DMS79 (cell line): ENCODE results near the gene STX16.

Source experiments
- DNase-seq: peaks from one replicate; lab custom pipeline; 2025; lab: John Stamatoyannopoulos, UW

Gene STX16

DNA sequence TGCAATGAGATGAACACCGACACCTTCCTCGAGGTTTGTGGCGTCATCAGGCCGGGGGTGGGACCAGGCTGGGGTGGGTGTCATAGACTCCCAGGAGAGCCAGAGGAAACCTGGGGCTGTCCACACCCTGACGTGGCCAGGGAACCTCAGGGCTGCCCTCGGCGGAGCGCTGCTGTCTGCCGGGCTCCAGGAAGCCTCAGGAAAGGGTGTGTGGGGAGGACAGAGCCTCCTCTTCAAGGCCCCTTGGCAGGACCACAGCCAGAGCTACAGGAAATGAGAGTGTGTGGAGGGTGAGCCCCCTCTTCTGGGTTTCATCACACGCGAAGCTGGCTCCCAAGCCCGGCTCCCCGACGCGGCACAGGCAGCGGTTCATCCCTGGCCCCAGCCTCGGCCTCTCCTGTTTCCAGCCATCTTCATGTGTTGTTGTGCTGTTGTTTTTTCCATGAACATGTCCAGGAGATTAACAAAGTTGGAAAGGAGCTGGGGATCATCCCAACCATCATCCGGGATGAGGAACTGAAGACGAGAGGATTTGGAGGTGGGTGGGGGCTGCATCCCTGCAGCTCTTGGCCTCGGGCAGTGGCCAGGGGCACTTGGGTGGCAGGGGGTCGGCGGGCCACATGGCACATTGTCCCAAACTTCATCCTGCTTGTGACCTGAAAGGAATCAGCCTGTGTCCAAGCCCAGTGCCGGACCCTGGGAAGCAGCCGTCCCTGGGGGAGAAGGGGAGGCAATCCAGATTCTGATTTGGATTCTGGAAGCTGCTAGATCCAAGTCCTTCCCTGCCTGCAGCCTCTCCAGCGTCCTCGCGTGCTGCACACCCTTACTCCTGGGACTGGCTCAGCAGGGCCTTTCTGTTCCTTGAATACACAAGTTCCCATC is 47.9 kb downstream of the STX16 start:
- DNase-seq: no peak

GRCh38 chr20:58699623-58700107 is 48.6 kb downstream of the STX16 start:
- no peak for DNase-seq

- DNase-seq: no peak
These were observed 49.2 kb downstream of the STX16 start for GRCh38 chr20:58700121-58700821.

DNA sequence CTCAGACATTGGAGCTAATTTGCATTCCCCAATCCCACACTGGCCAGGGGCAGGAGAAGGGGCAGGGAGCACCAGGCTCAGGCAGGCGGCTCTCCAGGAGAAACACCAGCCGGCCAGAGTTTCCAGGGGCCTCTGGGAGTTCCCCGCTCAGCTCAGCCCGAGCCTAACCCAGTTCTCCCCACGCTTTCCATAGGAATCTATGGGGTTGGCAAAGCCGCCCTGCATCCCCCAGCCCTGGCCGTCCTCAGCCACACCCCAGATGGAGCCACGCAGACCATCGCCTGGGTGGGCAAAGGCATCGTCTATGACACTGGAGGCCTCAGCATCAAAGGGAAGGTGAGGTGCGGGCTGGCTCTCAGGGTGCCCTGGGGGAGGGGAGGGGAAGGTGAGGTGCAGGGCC is 49.7 kb downstream of the STX16 start:
- no peak for DNase-seq

DNA sequence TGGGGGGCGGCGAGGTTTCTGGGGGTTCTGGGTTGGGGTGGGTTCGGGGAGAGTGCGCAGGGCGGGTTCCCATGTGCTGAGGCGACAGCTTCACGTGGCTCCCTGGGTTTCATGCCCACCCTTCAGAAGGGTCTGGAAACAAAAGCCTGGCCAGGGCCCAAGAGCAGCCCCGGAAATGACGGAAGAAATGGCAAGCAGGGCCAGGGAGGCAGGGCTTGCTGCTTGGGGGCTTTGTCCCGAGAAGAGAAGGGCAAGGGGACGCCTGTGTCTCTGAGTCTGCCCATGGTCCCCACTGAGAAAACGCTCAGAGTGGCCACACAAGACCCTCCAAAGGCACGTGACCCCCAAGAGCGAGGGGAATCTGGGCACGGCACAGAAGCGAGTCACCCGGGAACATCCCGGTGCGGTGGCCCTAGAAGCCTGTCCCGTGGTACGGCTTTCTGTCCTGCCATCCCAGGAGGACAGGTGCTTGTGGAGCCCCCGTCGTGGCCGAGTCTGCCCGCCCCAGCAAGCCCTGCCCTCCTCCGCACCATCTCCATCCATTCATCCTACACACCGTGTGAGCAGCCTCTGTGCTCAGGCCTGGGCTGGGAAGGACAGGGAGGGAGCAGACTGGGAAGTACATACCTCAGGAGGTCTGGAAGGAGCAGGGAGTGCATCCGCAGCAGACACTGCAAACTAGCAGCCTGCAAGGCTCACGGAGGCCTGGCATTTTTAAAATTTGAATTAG is 50.5 kb downstream of the STX16 start:
- no peak for DNase-seq

DNA sequence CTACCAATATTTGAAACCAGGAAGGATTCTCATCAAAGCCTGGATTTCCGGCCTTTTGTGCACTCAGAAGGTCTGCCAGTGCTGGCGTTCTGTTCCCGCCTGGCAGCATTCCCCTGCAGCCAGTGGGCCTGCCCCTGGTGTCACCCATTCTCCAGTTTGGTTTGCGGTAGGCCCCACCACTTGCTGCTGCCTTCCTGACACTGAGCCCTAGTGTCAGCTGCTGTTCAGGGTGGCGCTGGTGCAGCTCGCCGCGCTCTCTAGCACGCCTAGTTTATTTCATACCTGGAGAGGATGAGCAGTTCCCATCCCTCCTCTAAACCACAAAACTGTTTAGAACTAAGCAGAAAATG is 51.1 kb downstream of the STX16 start:
- no peak for DNase-seq

GRCh38 chr20:58702859-58703648 is 52.0 kb downstream of the STX16 start:
- no peak for DNase-seq

GRCh38 chr20:58703765-58704371 is 52.8 kb downstream of the STX16 start:
- DNase-seq: no peak

DNA sequence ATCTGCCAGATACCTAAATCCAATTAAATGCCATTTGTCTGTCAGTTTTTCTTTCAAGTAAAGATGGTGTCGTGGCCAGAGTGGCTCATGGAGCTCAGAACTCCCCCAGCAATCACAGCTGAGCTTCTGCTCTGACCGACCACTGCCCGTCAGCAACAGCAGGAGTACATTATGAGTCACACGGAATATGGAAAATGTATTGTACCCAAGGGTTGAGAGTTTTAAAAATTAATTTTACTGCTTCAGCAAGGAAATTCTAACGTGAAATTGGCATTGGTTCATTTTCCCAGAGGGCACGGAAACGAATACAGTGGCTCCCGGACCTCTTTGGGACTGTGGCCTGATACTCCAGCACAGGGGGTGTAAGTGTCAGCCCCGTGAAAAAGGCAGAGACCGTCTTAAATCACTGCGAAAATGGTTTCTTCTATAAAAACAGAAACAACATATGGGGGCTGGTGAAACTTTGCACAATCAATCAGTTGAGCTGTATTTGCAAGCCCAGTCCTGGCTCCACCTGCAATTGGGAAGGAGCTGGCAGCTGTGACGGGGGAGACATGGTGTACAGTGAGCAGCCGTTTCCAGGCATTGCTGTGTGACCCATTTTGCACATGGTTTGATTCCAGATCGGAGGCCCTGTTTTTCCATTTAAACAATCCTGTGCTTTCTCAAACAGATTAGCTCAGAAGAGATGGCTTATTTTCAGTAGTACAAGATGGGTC is 54.3 kb downstream of the STX16 start:
- no peak for DNase-seq

GRCh38 chr20:58706150-58706892 is 55.2 kb downstream of the STX16 start:
- DNase-seq: no peak

DNA sequence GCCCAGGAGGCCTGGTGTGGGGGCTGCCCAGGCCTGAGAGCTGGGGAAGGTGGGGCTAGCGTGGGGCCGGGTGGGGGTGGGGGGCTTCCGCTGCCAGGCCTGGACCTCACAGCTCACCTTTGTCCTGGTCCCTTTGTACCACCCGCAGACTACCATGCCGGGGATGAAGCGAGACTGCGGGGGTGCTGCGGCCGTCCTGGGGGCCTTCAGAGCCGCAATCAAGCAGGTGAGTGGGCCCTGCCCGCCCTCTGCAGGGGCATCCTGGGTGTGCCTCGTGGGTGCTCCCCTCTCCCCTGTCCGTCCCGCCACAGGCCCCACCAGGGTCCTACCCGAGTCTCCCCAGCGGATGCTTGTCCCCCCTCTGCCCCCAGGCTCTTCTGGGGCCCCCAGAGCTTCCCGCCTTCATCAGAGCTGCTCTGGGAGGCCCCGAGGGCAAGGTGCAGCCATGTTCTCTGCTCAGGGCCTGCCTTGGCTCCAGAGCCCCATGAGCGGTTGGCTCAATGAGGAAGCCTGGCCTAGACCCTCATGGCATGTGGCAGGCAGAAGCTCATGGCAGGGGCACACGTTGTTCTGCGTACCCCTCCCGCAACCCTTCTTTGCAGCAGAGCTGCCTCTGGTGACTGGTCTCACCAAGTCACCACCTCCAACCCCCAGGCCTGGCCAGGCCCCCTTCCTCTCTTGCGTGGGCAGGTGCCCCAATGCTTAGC is 56.0 kb downstream of the STX16 start:
- DNase-seq: no peak

GRCh38 chr20:58707770-58708169 is 56.7 kb downstream of the STX16 start:
- no peak for DNase-seq

- no peak for DNase-seq
These were observed 57.3 kb downstream of the STX16 start for GRCh38 chr20:58708246-58708931.

GRCh38 chr20:58709013-58709702 is 58.1 kb downstream of the STX16 start:
- DNase-seq: no peak

- no peak for DNase-seq
These were observed 58.6 kb downstream of the STX16 start for GRCh38 chr20:58709703-58710039.

DNA sequence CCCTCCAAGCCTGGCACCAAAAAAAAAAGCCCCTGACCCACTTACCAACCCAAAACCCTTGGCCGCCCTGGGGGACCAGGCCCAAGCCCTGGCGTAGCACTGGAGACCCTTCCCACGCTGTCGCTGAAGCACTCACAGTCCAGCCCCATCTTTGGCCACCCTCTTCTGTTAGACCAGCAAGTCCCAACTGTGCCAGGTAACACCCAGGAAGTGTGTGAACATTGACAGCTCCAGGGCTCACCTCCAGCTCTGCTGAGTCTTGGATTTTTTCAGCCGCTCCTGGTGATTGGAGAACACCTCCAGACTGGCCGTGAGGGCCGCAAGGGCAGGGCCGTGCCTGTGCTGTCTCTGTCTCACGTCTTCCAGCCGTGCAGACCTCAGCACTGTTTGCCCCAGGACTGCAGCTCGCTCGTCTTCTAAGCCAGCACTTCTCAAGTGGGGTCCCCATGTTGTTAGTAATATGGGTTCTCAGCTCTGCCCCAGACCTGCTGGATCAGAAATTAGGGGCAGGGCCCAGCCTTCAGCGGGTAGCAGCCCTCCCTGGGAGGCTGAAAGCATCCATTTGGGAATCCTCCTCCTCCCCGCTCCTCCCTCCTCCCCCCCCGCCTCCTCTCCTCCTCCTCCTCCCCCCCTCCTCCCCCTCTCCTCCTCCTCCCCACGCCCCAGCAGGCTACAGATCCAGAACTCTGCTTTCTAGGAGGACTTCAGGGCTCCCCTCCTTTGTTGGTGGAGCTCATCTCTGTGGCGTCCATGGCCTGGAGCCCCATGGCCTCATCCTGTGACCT is 59.6 kb downstream of the STX16 start:
- DNase-seq: no peak

DNA sequence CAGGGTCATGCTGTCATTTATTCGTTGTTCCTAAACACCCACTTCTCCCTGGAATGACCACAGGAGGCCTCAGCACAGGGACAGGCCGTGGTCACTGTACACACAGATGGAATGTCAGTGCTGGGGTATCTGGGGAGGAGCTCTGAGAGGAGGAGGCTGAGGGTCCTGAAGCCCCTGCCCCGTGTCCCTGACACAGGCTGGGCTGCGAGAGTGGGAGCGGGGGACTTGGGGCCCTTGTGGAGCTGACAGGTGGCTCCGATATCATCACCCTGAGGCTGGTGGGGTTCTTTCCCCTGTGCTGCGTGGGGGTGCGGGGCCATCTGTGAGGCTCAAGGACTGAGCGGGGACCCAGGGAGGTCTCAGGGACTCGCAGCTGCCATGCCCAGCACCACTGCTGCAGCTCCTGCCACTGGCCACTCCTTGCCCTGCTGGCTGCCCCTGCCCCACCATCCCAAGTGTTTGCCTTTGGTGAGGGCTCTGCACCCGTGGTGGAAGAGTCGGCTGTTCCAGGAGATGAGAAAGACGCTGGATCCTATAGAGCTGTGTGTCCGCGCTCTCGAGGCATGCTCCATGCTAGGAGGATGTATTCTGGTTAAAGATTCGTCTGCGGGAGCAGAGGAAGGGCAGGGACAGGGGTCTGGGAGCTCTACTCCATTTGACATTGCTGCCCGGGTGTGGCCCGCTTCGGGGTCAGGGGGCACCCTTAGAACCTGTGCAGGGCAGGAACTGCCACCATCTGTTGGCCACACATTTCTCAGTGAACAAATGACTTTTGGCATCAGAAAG is 60.4 kb downstream of the STX16 start:
- no peak for DNase-seq
